Ascending aorta (tissue), 2 donors: Measurements from ENCODE around the gene KRT222. TPM values are rescaled to one million over a fixed set of nuclear protein-coding genes. Genes with fewer than 3 reads are reported as not detected.

Source experiments
- DNase-seq, 2 donors: peaks; one replicate each; pipeline ENCODE4 v3.0.0-alpha.2; 2019; ENCODE audit warnings: low spot score in 2 of 2
- H3K27ac ChIP-seq, 2 donors: fragments of 200-600 bp; sonication (generic); one replicate each; pipeline ENCODE4 v1.5.1; 2016 to 2017; ENCODE audit warnings: mild to moderate bottlenecking in 1 of 2
- H3K27me3 ChIP-seq: fragments of 200-600 bp; sonication (generic); one replicate; pipeline ENCODE4 v1.5.1; 2017
- H3K36me3 ChIP-seq, 2 donors: fragments of 200-600 bp; sonication (generic); one replicate each; pipeline ENCODE4 v1.5.1; 2016
- H3K4me1 ChIP-seq, 2 donors: fragments of 200-600 bp; sonication (generic); one replicate each; pipeline ENCODE4 v1.5.1; 2016 to 2017; ENCODE audit warnings: mild to moderate bottlenecking in 1 of 2
- H3K4me3 ChIP-seq, 2 donors: fragments of 200-600 bp; sonication (generic); one replicate each; pipeline ENCODE4 v1.5.1; 2016 to 2017; ENCODE audit warnings: mild to moderate bottlenecking in 1 of 2
- H3K9me3 ChIP-seq, 2 donors: fragments of 200-600 bp; sonication (generic); one replicate each; pipeline ENCODE4 v1.5.1; 2016
- CTCF ChIP-seq, 3 experiments: fragments of 200-600 bp in 2 of 3; fragments of 450-650 bp in 1 of 3; sonication (generic) in 2 of 3; IDR thresholded peaks; one replicate each; pipeline ENCODE4 v1.5.1; 2016 to 2019; ENCODE audit warnings: antibody characterized with exemption in 3 of 3, mild to moderate bottlenecking in 1 of 3, moderate library complexity in 1 of 3
- intact Hi-C: fragments of 100-400 bp; cut with DNase I; formaldehyde crosslinking; loops from one replicate; pipeline ENCODE4 v1.15.1; 2023
- total RNA-seq: library from RNA; depleted of rRNA; stranded (reverse); fragments of >200 nt; gene quantifications from one replicate; pipeline ENCODE4 v1.1.0, GENCODE V29; 2016

Gene KRT222
- total RNA-seq, 1 donor from 2014 or later = 3.4 TPM

GRCh38 chr17:40675905-40676304, 10.9 kb upstream of the KRT222 start:
- intact Hi-C loops = no loop called here
- Histone ChIP-seq H3K4me3 (no peak overlapping the region), H3K27me3 (no peaks in the 10 kb centered on the region), H3K9me3 (no peaks in the 10 kb centered on the region), H3K27ac (no peak overlapping the region), H3K36me3 (no peaks in the 10 kb centered on the region), H3K4me1 (no peaks in the 10 kb centered on the region)
- no peak for DNase-seq
- TF ChIP-seq CTCF (IDR thresholded peaks at IDR 0.05) = no peak

DNA sequence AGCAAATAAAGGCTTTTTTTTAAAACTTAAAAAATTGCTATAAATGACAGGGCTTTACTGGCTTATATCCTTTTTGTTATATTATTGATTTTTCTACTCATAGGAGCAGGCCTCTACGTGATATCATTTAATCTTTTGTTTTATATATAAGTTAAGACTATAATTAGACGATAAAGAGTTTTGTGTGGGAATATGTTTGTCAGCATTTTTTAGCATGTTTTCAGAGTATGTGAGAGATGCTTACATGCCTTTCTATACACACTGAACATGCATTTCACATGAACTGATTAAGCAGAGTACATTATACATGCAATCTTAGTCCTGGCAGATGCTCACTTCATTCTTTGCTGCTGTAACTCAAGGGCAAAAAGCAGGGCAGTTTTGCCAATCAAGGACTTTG, 7.7 kb upstream of the KRT222 start:
- H3K9me3 ChIP-seq = no peaks in the 10 kb centered on the region
- no peaks in the 10 kb centered on the region for H3K36me3 ChIP-seq
- no peak for DNase-seq
- no peak for TF ChIP-seq CTCF (IDR thresholded peaks at IDR 0.05)
- intact Hi-C loops = no loop called here
- no peak overlapping the region for H3K4me3 ChIP-seq
- no peak overlapping the region for H3K27ac ChIP-seq
- H3K4me1 ChIP-seq = no peaks in the 10 kb centered on the region
- H3K27me3 ChIP-seq = no peaks in the 10 kb centered on the region

GRCh38 chr17:40671282-40671681, 6.3 kb upstream of the KRT222 start:
- Histone ChIP-seq H3K4me3 (no peak overlapping the region), H3K27me3 (no peaks in the 10 kb centered on the region), H3K9me3 (no peaks in the 10 kb centered on the region), H3K36me3 (no peaks in the 10 kb centered on the region), H3K4me1 (no peaks in the 10 kb centered on the region), H3K27ac (no peak overlapping the region)
- TF ChIP-seq CTCF (IDR thresholded peaks at IDR 0.05) = no peak
- intact Hi-C loops = no loop called here
- DNase-seq = no peak

DNA sequence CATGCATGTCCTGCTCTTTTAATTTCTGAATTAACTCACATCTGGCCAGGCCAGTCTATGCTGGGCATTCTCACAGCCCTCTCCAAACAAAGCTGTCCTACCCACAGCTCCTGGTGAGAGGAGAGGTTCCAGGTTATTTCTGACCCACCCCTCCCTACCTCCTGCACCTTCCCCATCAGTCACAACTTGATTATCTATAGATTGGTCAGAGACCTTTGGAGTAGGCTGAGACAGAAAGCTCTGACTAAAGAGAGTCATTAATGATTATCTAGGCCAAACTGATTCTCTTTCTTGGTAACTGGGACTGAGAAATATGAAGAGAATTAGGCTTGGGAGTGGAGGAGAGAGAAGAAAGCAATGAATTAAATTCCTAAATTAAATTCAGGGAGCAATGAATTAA, 1.4 kb upstream of the KRT222 start:
- Histone ChIP-seq H3K4me1 (no peaks in the 10 kb centered on the region), H3K27me3 (no peaks in the 10 kb centered on the region), H3K4me3 (no peak overlapping the region), H3K36me3 (no peaks in the 10 kb centered on the region), H3K27ac (no peak overlapping the region), H3K9me3 (no peaks in the 10 kb centered on the region)
- TF ChIP-seq CTCF (IDR thresholded peaks at IDR 0.05) = no peak
- DNase-seq = no peak
- intact Hi-C loops = no loop called here

GRCh38 chr17:40663252-40663651, 1.7 kb downstream of the KRT222 start:
- DNase-seq = no peak
- no peak overlapping the region for H3K4me3 ChIP-seq
- H3K9me3 ChIP-seq = no peaks in the 10 kb centered on the region
- intact Hi-C loops = no loop called here
- no peaks in the 10 kb centered on the region for H3K4me1 ChIP-seq
- H3K27me3 ChIP-seq = no peaks in the 10 kb centered on the region
- H3K27ac ChIP-seq = no peak overlapping the region
- no peak for TF ChIP-seq CTCF (IDR thresholded peaks at IDR 0.05)
- H3K36me3 ChIP-seq = no peaks in the 10 kb centered on the region

- H3K4me1 ChIP-seq = no peaks in the 10 kb centered on the region
- no peaks in the 10 kb centered on the region for H3K27me3 ChIP-seq
- H3K36me3 ChIP-seq = no peaks in the 10 kb centered on the region
- no peak for TF ChIP-seq CTCF (IDR thresholded peaks at IDR 0.05)
- DNase-seq = no peak
- no peak overlapping the region for H3K4me3 ChIP-seq
- intact Hi-C loops = no loop called here
- no peak overlapping the region for H3K27ac ChIP-seq
- H3K9me3 ChIP-seq = no peaks in the 10 kb centered on the region
Observed at GRCh38 chr17:40659911-40660310, 5.1 kb downstream of the KRT222 start.
